HepG2 (cell line): ENCODE data around the gene RBBP8NL. TPM values are rescaled to one million over a fixed set of nuclear protein-coding genes. Genes with fewer than 3 reads are reported as not detected.

Experiments used
- ATF1 ChIP-seq: IDR thresholded peaks from 2 replicates; pipeline ENCODE4 v1.6.1; 2016; ENCODE audit warnings: mild to moderate bottlenecking, control low read depth
- CHD4 ChIP-seq: fragments of 200-600 bp; sonication (generic); IDR thresholded peaks from 2 replicates; pipeline ENCODE4 v1.7.0; 2017; ENCODE audit warnings: mild to moderate bottlenecking, low read length, borderline replicate concordance
- ELF3 ChIP-seq: IDR thresholded peaks from 2 replicates; pipeline ENCODE4 v1.6.1; 2016; ENCODE audit warnings: missing genetic modification reagents, missing compliant biosample characterization
- ELF4 ChIP-seq: sonication (generic); formaldehyde crosslinking; IDR thresholded peaks from 2 replicates; pipeline ENCODE4 v1.5.0; 2020; ENCODE audit warnings: missing genetic modification reagents, mild to moderate bottlenecking, moderate library complexity, borderline replicate concordance
- FOXO1 ChIP-seq: sonication (generic); formaldehyde crosslinking; IDR thresholded peaks from 2 replicates; pipeline ENCODE4 v1.4.0; 2020; ENCODE audit warnings: missing genetic modification reagents
- HDAC6 ChIP-seq: fragments of 200-600 bp; sonication (generic); IDR thresholded peaks from 2 replicates; pipeline ENCODE4 v1.7.0; 2017; ENCODE audit warnings: mild to moderate bottlenecking, antibody characterized with exemption, low read length, low read depth
- NR3C1 ChIP-seq: sonication (generic); formaldehyde crosslinking; IDR thresholded peaks from 2 replicates; pipeline ENCODE4 v1.4.0; 2020; ENCODE audit warnings: missing genetic modification reagents
- SIN3A ChIP-seq: IDR thresholded peaks from 2 replicates; pipeline ENCODE4 v1.6.1; 2011; ENCODE audit warnings: low read depth, mild to moderate bottlenecking, control low read depth, low read length, borderline replicate concordance
- SOX6 ChIP-seq, 2 experiments: fragments of 450-650 bp in 1 of 2; sonication (generic) in 1 of 2; formaldehyde crosslinking in 1 of 2; IDR thresholded peaks; 2 replicates each; pipeline versions ENCODE4 v1.4.0 to v1.6.1; 2017 to 2020; ENCODE audit warnings: antibody characterized with exemption in 1 of 2, mild to moderate bottlenecking in 1 of 2, missing genetic modification reagents in 1 of 2
- SP4 ChIP-seq: sonication (generic); formaldehyde crosslinking; IDR thresholded peaks from 2 replicates; pipeline ENCODE4 v1.8.1; 2023; ENCODE audit warnings: mild to moderate bottlenecking, missing genetic modification reagents
- SPEN ChIP-seq: sonication (generic); formaldehyde crosslinking; IDR thresholded peaks from 2 replicates; pipeline ENCODE4 v1.5.1; 2020; ENCODE audit warnings: low read depth, mild to moderate bottlenecking, missing genetic modification reagents
- ZSCAN20 ChIP-seq: sonication (generic); formaldehyde crosslinking; IDR thresholded peaks from 2 replicates; pipeline ENCODE4 v1.4.0; 2020; ENCODE audit warnings: missing genetic modification reagents, mild to moderate bottlenecking, borderline replicate concordance
- ZSCAN30 ChIP-seq: sonication (generic); formaldehyde crosslinking; IDR thresholded peaks from 2 replicates; pipeline ENCODE4 v1.5.0; 2020; ENCODE audit warnings: mild to moderate bottlenecking, missing genetic modification reagents
- polyA plus RNA-seq, 8 experiments: library from polyadenylated mRNA; depleted of rRNA in 3 of 8; stranded (reverse) in 7 of 8; unstranded in 1 of 8; fragments of >200 nt; fragmentation: Illumina TruSeq in 4 of 8; extraction: Trizol in 4 of 8; gene quantifications; 2 replicates each; pipeline versions ENCODE4 v1.2.1 to v1.2.3, GENCODE V29; 2011 to 2016; ENCODE audit warnings: low read depth in 4 of 8, missing spikeins in 1 of 8, mixed read lengths in 1 of 8; ENCODE audit not compliant: insufficient read depth in 1 of 8
- total RNA-seq, 5 experiments: library from RNA; depleted of rRNA; stranded (reverse); fragments of >200 nt; fragmentation: Illumina TruSeq; extraction: Trizol; gene quantifications; 2 replicates each; pipeline ENCODE4 v1.2.3, GENCODE V29; 2016; ENCODE audit warnings: low read depth in 1 of 5
- TF ChIP-seq, protein P1 (sequence below): sonication (generic); formaldehyde crosslinking; IDR thresholded peaks from 2 replicates; pipeline ENCODE4 v1.4.0; 2020; ENCODE audit warnings: mild to moderate bottlenecking, missing genetic modification reagents
- TF ChIP-seq, protein P2 (sequence below): sonication (generic); formaldehyde crosslinking; conservative IDR thresholded peaks from 2 replicates; pipeline ENCODE4 v1.4.0; 2020; ENCODE audit warnings: missing genetic modification reagents
- TF ChIP-seq, protein P3 (sequence below): sonication (generic); formaldehyde crosslinking; conservative IDR thresholded peaks from 2 replicates; pipeline ENCODE4 v1.8.0; 2022; ENCODE audit warnings: low read depth, missing genetic modification reagents
- TF ChIP-seq, protein P4 (sequence below): fragments of 450-650 bp; IDR thresholded peaks from 2 replicates; pipeline ENCODE4 v1.6.1; 2016
- TF ChIP-seq, protein P5 (sequence below): sonication (generic); formaldehyde crosslinking; IDR thresholded peaks from 2 replicates; pipeline ENCODE4; 2020; ENCODE audit warnings: missing genetic modification reagents, mild to moderate bottlenecking, borderline replicate concordance

RBBP8NL gene
- total and polyA plus RNA-seq, 2 of the 13 experiments (the other 11 are each of a cell fraction or from before 2014, with no cell fraction given) = 0.69 to 0.86 TPM

DNA sequence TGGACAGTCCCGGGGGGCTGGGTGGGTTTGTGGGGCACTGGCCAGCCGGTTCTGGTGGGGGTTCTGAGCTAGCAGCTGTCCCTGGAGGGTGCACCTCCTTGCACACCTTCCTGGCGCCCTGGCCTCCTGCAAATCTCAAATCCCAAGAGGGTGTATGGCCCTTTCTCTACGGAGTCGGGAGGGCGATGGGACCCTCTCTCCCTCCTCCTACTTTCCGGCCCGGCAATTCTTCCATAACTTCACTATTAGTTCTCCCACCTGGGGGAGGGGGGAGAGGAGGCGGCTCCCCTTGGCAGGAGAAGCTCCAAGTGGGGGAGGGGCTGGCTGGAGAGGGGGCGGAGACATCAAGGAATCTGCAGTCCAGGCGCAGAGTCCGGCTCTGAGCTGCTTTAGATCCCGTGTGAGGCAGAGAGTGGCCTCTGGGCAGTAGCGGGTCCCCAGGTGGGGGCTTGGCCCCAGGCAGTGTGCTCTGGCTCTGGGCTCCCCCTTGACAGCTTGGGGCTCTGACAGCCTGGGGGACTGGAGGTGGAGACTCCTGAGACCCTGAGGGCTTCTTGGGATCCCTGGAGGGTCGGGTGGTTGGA lies 58.9 kb downstream of the RBBP8NL start (continued):
- TF ChIP-seq, protein P1, sequence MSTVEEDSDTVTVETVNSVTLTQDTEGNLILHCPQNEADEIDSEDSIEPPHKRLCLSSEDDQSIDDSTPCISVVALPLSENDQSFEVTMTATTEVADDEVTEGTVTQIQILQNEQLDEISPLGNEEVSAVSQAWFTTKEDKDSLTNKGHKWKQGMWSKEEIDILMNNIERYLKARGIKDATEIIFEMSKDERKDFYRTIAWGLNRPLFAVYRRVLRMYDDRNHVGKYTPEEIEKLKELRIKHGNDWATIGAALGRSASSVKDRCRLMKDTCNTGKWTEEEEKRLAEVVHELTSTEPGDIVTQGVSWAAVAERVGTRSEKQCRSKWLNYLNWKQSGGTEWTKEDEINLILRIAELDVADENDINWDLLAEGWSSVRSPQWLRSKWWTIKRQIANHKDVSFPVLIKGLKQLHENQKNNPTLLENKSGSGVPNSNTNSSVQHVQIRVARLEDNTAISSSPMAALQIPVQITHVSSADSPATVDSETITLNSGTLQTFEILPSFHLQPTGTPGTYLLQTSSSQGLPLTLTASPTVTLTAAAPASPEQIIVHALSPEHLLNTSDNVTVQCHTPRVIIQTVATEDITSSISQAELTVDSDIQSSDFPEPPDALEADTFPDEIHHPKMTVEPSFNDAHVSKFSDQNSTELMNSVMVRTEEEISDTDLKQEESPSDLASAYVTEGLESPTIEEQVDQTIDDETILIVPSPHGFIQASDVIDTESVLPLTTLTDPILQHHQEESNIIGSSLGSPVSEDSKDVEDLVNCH = no peak; the same call in 1 of the 2 replicates
- peak; percentile 84 for TF ChIP-seq SIN3A
- TF ChIP-seq, protein P2, sequence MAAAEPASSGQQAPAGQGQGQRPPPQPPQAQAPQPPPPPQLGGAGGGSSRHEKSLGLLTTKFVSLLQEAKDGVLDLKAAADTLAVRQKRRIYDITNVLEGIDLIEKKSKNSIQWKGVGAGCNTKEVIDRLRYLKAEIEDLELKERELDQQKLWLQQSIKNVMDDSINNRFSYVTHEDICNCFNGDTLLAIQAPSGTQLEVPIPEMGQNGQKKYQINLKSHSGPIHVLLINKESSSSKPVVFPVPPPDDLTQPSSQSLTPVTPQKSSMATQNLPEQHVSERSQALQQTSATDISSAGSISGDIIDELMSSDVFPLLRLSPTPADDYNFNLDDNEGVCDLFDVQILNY = no peak
- TF ChIP-seq SP4 (CRISPR knock-in tag) = no peak
- no peak; the same call in 1 of the 2 replicates for TF ChIP-seq ELF4 (CRISPR knock-in tag)
- TF ChIP-seq ZSCAN30 = 0 out of 2 replicates have a peak, but pooled peaks have one; percentile 28
- no peak for TF ChIP-seq NR3C1
- no peak for TF ChIP-seq ZSCAN20 (CRISPR knock-in tag)
- peak; percentile 43; the same call in 1 of the 2 replicates for TF ChIP-seq ELF3 (CRISPR knock-in tag)
- TF ChIP-seq, protein P3, sequence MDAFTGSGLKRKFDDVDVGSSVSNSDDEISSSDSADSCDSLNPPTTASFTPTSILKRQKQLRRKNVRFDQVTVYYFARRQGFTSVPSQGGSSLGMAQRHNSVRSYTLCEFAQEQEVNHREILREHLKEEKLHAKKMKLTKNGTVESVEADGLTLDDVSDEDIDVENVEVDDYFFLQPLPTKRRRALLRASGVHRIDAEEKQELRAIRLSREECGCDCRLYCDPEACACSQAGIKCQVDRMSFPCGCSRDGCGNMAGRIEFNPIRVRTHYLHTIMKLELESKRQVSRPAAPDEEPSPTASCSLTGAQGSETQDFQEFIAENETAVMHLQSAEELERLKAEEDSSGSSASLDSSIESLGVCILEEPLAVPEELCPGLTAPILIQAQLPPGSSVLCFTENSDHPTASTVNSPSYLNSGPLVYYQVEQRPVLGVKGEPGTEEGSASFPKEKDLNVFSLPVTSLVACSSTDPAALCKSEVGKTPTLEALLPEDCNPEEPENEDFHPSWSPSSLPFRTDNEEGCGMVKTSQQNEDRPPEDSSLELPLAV (CRISPR knock-in tag) = no peak
- TF ChIP-seq HDAC6 = no peak
- TF ChIP-seq, protein P4, sequence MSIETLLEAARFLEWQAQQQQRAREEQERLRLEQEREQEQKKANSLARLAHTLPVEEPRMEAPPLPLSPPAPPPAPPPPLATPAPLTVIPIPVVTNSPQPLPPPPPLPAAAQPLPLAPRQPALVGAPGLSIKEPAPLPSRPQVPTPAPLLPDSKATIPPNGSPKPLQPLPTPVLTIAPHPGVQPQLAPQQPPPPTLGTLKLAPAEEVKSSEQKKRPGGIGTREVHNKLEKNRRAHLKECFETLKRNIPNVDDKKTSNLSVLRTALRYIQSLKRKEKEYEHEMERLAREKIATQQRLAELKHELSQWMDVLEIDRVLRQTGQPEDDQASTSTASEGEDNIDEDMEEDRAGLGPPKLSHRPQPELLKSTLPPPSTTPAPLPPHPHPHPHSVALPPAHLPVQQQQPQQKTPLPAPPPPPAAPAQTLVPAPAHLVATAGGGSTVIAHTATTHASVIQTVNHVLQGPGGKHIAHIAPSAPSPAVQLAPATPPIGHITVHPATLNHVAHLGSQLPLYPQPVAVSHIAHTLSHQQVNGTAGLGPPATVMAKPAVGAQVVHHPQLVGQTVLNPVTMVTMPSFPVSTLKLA = no peak
- TF ChIP-seq FOXO1 (CRISPR knock-in tag) = no peak
- TF ChIP-seq SPEN (CRISPR knock-in tag) = no peak
- no peak for TF ChIP-seq SOX6 (IDR thresholded peaks at IDR 0.05)
- TF ChIP-seq SOX6 (CRISPR knock-in tag; IDR thresholded peaks at IDR 0.05) = peak; percentile 60; the same call in 1 of the 2 replicates
- TF ChIP-seq, protein P5, sequence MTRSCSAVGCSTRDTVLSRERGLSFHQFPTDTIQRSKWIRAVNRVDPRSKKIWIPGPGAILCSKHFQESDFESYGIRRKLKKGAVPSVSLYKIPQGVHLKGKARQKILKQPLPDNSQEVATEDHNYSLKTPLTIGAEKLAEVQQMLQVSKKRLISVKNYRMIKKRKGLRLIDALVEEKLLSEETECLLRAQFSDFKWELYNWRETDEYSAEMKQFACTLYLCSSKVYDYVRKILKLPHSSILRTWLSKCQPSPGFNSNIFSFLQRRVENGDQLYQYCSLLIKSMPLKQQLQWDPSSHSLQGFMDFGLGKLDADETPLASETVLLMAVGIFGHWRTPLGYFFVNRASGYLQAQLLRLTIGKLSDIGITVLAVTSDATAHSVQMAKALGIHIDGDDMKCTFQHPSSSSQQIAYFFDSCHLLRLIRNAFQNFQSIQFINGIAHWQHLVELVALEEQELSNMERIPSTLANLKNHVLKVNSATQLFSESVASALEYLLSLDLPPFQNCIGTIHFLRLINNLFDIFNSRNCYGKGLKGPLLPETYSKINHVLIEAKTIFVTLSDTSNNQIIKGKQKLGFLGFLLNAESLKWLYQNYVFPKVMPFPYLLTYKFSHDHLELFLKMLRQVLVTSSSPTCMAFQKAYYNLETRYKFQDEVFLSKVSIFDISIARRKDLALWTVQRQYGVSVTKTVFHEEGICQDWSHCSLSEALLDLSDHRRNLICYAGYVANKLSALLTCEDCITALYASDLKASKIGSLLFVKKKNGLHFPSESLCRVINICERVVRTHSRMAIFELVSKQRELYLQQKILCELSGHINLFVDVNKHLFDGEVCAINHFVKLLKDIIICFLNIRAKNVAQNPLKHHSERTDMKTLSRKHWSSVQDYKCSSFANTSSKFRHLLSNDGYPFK = no peak; the same call in 1 of the 2 replicates
- TF ChIP-seq ATF1 (CRISPR knock-in tag) = no peak
- no peak; the same call in 1 of the 2 replicates for TF ChIP-seq CHD4
